Activated naive CD8-positive, alpha-beta T cell treated with anti-CD3 and anti-CD28 coated beads, Interleukin-2, amount 10 ng/mL, durations not matched to agents 7 days and 5 days (primary cell): ENCODE data around the gene NIN. TPM values are rescaled to one million over a fixed set of nuclear protein-coding genes. Genes with fewer than 3 reads are reported as not detected.
"Not testable (repeated sequence)": the region's sequence is repeated elsewhere in the genome, so short reads cannot be mapped to it uniquely, and the experiment has no call there.

Source experiments
- ATAC-seq: fragments of 150-1000 bp; cut with Tn5 transposase; one replicate; pipeline ENCODE4 v1.10.0; 2021; ENCODE audit warnings: low read depth, moderate library complexity
- POLR2A ChIA-PET: fragments of 350-600 bp; sonication (Branson Sonifier 250); formaldehyde crosslinking; loops from one replicate; lab custom pipeline; 2021; ENCODE audit warnings: antibody characterized with exemption; lab: Charles Lee
- DNase-seq: peaks from one replicate; pipeline ENCODE4 v3.0.0; 2021
- H3K27ac Mint-ChIP-seq: one replicate; pipeline ENCODE4 v1.8.0; 2022; ENCODE audit warnings: mild to moderate bottlenecking, mixed read lengths
- H3K27me3 Mint-ChIP-seq: one replicate; pipeline ENCODE4 v1.8.0; 2022; ENCODE audit warnings: mild to moderate bottlenecking, moderate library complexity, mixed read lengths
- H3K36me3 Mint-ChIP-seq: one replicate; pipeline ENCODE4 v1.8.0; 2021; ENCODE audit warnings: mild to moderate bottlenecking, mixed read lengths
- H3K4me1 Mint-ChIP-seq: one replicate; pipeline ENCODE4 v1.8.0; 2021; ENCODE audit warnings: mixed read lengths
- H3K4me3 Mint-ChIP-seq: one replicate; pipeline ENCODE4 v1.8.0; 2022; ENCODE audit warnings: mild to moderate bottlenecking, moderate library complexity, mixed read lengths
- H3K9me3 Mint-ChIP-seq: one replicate; pipeline ENCODE4 v1.8.0; 2021; ENCODE audit warnings: mixed read lengths
- total RNA-seq, 2 experiments: library from RNA; stranded (reverse); gene quantifications; one replicate each; pipeline ENCODE4 v1.2.3, GENCODE V29; 2021

The NIN gene
- total RNA-seq, 2 experiments from 2014 or later = 106 to 113 TPM

DNA sequence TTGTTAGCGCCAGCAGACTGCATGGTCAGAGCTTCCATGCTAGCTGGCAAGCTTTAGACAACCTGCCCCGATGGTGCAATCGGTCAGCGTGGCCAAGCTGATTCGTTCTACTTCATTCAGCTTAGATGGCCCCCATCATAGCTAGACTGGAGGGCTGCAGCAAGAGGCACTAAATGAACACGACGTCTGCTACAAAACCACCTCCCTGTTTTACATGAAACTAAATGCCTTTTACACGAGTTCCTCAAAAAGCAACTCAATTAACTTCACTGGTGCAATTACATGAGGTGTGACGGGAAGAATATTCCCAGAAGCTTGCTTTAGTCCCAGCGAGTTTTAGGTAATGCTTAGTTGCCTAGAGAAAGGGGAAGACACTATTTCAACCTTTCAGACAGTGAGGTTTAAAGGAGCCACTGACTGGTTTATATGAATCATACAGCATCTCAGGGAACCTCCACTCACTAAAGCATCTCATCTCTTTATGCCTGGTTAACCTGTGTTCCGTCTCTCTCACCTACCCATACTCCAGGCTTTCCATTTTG lies 8.4 kb downstream of the NIN start:
- Mint-ChIP-seq H3K27ac (peak overlapping the region; percentile 92), H3K9me3 (no peaks in the 10 kb centered on the region), H3K27me3 (no peaks in the 10 kb centered on the region), H3K36me3 (peaks cover 38% of the 10 kb centered on the region), H3K4me3 (peak overlapping the region; percentile 78), H3K4me1 (peaks cover 60% of the 10 kb centered on the region)
- DNase-seq (no peak), ATAC-seq (peak; percentile 53)
- POLR2A ChIA-PET = interaction anchor here (0.6 to 3.7 kb wide), 8 partner anchors 9 to 1236 kb away, joined by 3 to 34 read pairs (median 5); partner anchors contain the start of genes NIN and RPS29

DNA sequence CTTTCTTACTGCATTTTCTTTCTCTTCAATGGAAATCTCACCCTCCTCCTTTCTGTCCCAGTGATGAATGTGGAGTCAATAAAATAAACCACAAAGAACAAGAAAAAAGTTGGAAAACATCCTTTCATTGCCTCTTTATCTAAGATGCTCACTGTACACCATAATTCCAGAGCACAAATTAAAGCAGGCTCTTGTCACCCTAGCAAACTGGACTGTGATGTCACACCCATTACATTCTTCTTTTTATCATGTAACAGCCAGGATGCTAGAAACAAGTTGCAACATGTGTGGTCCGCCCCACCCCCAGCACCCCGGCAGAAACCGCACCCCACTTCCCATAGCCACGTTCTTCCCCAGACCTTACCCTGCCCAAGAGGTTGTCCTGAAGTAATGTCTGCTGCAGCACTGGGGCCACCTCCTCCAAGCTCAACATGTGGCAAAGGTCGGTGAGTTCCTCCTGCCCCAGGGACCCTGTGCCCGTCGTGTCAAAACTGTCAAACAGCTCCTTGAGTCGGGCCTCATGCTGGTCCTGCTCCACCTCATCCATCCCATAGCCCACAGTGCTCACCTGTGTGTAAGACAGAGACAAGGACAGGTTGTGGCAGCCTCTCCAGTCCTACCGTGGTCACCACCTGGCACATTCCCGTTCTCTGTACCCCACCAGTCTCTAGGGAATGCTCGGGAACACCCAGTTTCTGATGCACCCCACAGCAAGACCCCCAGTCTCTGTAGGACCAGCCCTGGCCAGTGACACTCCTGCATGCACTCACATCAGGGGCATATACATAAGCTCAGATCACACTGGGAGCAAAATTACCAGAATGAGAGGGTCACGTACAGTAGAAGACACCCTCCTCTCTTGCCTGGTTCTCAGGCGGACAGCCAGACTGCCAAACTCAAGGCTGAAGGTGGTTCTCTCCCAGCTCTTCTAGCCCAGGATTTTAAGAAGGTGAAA lies 9.2 kb downstream of the NIN start:
- H3K27me3 Mint-ChIP-seq = no peaks in the 10 kb centered on the region
- peaks cover 63% of the 10 kb centered on the region for H3K4me1 Mint-ChIP-seq
- peak overlapping the region; percentile 92 for H3K27ac Mint-ChIP-seq
- ATAC-seq (peak; percentile 64), DNase-seq (peak; percentile 79)
- no peaks in the 10 kb centered on the region for H3K9me3 Mint-ChIP-seq
- H3K36me3 Mint-ChIP-seq = peaks cover 35% of the 10 kb centered on the region
- peak overlapping the region; percentile 78 for H3K4me3 Mint-ChIP-seq
- POLR2A ChIA-PET = interaction anchor here (0.6 to 3.7 kb wide), 11 partner anchors 8 to 1235 kb away, joined by 3 to 34 read pairs (median 3); partner anchors contain the start of genes ATL1, MGAT2, NIN and RPL36AL

DNA sequence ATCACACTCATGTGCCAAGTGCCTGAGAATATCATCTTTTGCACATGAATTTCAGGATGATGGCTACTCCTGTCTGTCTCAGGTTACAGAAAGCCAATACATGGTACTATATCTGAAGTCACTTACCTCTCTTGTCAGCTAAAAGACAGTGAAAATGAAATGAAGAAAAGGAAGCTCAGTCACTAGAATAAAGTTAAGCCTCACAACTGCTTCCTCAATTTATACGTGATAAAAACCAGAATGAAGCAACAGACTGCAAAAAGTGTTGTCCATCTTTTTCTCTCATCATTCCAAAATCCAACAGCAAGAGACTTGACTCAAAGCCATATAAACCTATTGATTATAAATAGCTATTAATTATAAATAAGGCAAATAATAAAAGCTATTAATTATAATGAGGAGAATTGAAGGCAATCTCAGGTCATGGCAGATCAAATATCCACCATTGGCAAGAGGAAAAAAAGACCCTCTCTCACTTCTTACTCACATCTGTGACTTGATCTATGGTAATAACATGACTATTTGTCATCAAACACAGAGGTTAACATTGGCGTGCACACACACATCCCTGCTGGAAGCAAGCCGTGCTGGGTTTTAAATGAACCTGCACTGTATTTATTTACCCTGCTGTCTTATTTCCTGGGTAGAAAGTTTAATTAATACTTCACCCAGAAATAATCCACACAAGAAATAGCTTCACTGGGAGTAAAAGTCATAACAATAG lies 10.0 kb downstream of the NIN start:
- Mint-ChIP-seq H3K4me3 (peak overlapping the region; percentile 78), H3K4me1 (peaks cover 70% of the 10 kb centered on the region), H3K27me3 (no peaks in the 10 kb centered on the region), H3K9me3 (no peaks in the 10 kb centered on the region), H3K36me3 (peaks cover 36% of the 10 kb centered on the region), H3K27ac (peak overlapping the region; percentile 92)
- ATAC-seq (no peak), DNase-seq (no peak)
- POLR2A ChIA-PET = interaction anchor here (0.6 to 3.7 kb wide), 6 partner anchors 10 to 1201 kb away, joined by 3 to 34 read pairs (median 4); partner anchors contain the start of genes ATL1, MGAT2, NIN and RPL36AL

DNA sequence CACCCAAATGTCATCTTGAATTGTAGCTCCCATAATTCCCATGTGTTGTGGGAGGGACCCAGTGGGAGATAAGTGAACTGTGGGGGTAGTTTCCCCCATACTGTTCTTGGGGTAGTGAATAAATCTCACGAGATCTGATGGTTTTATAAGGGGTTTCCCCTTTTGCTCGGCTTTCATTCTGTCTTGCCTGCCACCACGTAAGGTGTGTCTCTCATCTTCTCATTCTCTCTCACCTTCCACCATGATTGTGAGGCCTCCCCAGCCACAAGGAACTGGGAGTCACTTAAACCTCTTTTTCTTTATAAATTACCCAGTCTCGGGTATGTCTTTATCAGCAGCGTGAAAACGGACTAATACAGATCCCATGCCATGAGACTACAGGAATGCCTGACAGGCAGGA lies 11.7 kb downstream of the NIN start:
- Mint-ChIP-seq H3K4me3 (peak overlapping the region; percentile 36), H3K4me1 (peaks cover 69% of the 10 kb centered on the region), H3K36me3 (peaks cover 48% of the 10 kb centered on the region), H3K27ac (peak overlapping the region; percentile 22)
- DNase-seq, ATAC-seq, H3K27me3 Mint-ChIP-seq, H3K9me3 Mint-ChIP-seq: not testable (repeated sequence)
- POLR2A ChIA-PET = interaction anchor here (1.7 kb wide), 1 partner anchor 11 kb away, joined by 4 read pairs; the partner anchor contains the start of gene NIN

DNA sequence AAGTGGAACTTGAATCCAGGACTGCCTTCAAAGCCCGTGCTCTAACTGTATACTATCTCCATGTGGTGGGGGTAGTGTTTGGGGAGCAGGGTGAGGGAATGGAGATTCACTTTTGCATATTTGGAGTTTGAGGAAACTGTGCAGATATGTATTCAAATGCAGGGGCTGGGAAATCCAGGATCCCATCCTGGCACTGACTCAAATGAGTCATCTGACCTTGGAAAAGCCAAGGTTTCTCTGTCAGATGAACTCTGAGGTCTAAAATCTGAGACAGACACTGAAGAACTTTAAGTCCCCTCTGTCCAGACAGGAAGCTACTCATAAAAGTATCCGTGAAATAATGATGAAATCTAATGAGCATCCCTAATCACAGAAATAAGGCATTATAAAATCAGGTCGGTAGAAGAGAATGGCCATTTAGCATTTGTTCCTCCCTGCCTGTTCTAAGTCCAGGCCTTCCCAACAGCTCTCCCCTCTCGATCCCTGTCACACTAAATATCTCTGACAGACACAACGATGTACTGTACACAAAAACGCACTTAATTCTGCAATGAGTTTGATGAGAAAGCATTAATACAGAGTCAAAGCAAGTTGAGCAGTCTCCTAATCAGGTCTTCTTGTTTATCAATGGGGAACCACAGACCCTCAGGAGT lies 14.4 kb downstream of the NIN start:
- DNase-seq (no peak), ATAC-seq (no peak)
- Mint-ChIP-seq H3K4me1 (peaks cover 60% of the 10 kb centered on the region), H3K4me3 (no peak overlapping the region), H3K9me3 (peaks cover 4% of the 10 kb centered on the region), H3K36me3 (peaks cover 51% of the 10 kb centered on the region), H3K27me3 (no peaks in the 10 kb centered on the region), H3K27ac (peak overlapping the region; percentile 52)
- POLR2A ChIA-PET = interaction anchor here (0.6 kb wide), 1 partner anchor 1471 kb away, joined by 3 read pairs; no protein-coding TSS in a partner anchor

DNA sequence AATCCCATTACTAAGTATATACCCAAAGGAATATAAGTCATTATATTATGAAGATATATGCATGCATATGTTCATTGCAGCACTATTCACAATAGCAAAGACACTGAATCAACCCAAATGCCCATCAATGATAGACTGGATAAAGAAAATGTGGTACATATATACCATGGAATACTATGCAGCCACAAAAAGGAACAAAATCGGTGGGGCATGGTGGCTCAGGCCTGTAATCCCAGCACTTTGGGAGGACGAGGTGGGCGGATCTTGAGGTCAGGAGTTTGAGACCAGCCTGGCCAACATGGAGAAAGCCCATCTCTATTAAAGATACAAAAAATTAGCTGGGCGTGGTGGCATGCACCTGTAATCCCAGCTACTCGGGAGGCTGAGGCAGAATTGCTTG lies 15.4 kb downstream of the NIN start:
- POLR2A ChIA-PET, H3K9me3 Mint-ChIP-seq, DNase-seq, H3K27me3 Mint-ChIP-seq, ATAC-seq, H3K27ac Mint-ChIP-seq, H3K4me3 Mint-ChIP-seq: not testable (repeated sequence)
- peaks cover 46% of the 10 kb centered on the region for H3K36me3 Mint-ChIP-seq
- peaks cover 54% of the 10 kb centered on the region for H3K4me1 Mint-ChIP-seq

DNA sequence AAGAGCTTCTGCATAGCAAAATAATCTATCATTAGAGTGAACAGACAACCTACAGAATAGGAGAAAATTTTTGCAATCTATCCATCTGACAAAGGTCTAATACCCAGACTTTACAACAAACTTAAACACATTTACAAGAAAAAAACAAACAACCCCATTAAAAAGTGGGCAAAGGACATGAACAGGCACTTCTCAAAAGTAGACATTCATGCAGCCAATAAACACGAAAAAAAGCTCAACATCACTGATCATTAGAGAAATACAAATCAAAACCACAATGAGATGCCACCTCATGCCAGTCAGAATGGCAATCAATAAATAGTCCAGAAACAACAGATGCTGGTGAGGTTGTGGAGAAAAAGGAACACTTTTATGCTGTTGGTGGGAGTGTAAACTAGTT lies 15.9 kb downstream of the NIN start:
- not testable (repeated sequence) for ATAC-seq, H3K9me3 Mint-ChIP-seq, H3K4me3 Mint-ChIP-seq, H3K27me3 Mint-ChIP-seq, DNase-seq
- peak overlapping the region; percentile 21 for H3K27ac Mint-ChIP-seq
- peaks cover 49% of the 10 kb centered on the region for H3K4me1 Mint-ChIP-seq
- POLR2A ChIA-PET = interaction anchor here (1.7 to 2.9 kb wide), 2 partner anchors 8 to 24 kb away, joined by 7 read pairs; no protein-coding TSS in a partner anchor
- peaks cover 41% of the 10 kb centered on the region for H3K36me3 Mint-ChIP-seq

DNA sequence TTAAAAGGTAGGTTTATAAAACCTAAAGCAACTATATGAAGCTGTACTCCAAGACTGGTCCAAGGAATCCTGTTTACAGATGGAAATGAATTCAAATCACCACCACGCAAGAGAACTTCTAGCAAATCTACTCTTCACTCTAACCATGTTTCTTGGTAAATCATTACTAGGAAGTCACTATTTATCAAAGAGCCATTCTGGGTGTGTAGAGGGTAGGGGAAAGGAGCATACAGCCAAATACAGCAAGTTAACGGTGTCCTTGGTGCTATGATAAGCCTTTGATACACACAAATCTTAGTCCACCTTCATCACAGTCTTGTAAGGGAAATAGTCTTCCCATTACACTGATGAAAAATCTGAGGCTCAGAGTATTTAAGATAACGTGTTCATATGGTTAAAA lies 16.8 kb downstream of the NIN start:
- no peaks in the 10 kb centered on the region for H3K27me3 Mint-ChIP-seq
- POLR2A ChIA-PET = interaction anchor here (1.2 to 2.9 kb wide), 3 partner anchors 9 to 23 kb away, joined by 4 to 7 read pairs (median 7); partner anchors contain the start of gene NIN
- peaks cover 4% of the 10 kb centered on the region for H3K9me3 Mint-ChIP-seq
- H3K36me3 Mint-ChIP-seq = peaks cover 40% of the 10 kb centered on the region
- ATAC-seq (peak; percentile 51), DNase-seq (no peak)
- peak overlapping the region; percentile 77 for H3K27ac Mint-ChIP-seq
- H3K4me3 Mint-ChIP-seq = peak overlapping the region; percentile 51
- peaks cover 43% of the 10 kb centered on the region for H3K4me1 Mint-ChIP-seq

DNA sequence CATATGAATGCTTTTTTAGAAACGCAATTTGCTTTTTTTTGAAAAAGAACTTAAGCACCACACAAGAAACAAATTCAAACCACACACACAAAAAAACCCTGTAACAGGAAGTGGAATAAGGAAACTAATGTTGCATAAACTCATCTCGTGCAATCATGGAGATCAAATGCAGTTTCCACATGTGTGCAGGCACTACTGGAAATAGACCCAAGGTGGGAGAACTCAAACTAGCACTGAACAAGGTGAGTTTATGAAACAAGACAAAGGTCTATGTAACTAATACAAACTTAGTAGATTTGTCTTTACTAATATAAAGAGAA lies 17.5 kb downstream of the NIN start:
- H3K27me3 Mint-ChIP-seq = no peaks in the 10 kb centered on the region
- ATAC-seq (peak; percentile 72), DNase-seq (no peak)
- H3K4me1 Mint-ChIP-seq = peaks cover 42% of the 10 kb centered on the region
- peaks cover 37% of the 10 kb centered on the region for H3K36me3 Mint-ChIP-seq
- H3K27ac Mint-ChIP-seq = peak overlapping the region; percentile 90
- H3K4me3 Mint-ChIP-seq = peak overlapping the region; percentile 81
- H3K9me3 Mint-ChIP-seq = peaks cover 4% of the 10 kb centered on the region
- POLR2A ChIA-PET = interaction anchor here (1.2 to 2.9 kb wide), 3 partner anchors 9 to 22 kb away, joined by 4 to 7 read pairs (median 7); partner anchors contain the start of gene NIN

DNA sequence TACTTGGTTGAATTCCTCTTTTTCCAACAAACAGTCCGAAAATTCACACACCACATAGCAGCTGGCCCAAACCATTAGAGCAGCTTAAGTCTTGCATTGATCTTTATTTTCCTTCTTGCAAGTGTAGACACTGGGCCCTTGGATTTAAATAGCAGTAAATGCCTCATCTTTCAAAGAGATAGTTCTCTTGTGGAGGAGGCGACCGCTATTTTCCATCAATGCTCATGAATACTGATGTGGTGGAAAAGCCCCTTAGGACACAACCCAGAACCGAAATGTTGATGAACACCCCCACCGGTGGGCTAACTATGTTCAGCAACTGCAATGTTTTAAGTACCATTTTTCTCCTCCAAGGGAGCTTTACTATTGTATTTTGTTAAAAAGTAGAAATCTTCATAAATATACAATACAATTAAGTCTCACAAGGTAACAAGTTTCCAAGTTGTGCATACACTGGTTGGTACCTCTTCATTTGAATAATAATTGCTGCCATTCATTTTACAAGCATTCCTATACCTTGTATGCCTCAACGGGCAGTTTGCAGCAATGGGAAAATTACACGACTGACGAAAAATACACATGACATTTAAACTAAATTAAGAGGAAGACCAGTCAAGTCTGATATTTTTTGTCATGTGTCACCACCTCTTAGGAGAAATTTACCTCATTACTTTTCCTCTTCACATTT lies 18.0 kb downstream of the NIN start:
- POLR2A ChIA-PET = interaction anchor here (1.0 to 2.9 kb wide), 4 partner anchors 10 to 22 kb away, joined by 4 to 7 read pairs (median 6); partner anchors contain the start of gene NIN
- Mint-ChIP-seq H3K27me3 (no peaks in the 10 kb centered on the region), H3K27ac (peak overlapping the region; percentile 90), H3K4me3 (peak overlapping the region; percentile 81), H3K4me1 (peaks cover 39% of the 10 kb centered on the region), H3K36me3 (peaks cover 33% of the 10 kb centered on the region), H3K9me3 (peaks cover 4% of the 10 kb centered on the region)
- no peak for DNase-seq
- ATAC-seq = peak; percentile 24

DNA sequence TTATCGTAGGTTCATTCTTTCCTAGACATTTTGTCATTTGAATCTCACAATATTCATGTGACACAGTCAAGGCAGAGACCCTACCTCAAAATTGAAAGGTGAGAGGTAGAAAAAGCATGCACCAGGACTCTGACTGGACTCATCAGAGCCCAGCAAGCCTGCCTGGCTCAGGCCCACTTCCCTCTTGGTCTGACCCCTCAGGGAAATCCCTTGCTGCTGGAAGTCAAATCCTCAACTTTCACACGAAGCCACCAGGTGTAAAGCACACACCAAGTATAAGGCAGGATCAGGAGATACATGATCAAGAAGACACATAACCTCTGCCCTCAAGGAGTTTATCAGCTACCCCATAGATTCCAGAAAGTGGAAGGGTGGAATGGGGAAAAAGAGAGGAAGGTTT lies 18.8 kb downstream of the NIN start:
- Mint-ChIP-seq H3K4me1 (peaks cover 39% of the 10 kb centered on the region), H3K27me3 (no peaks in the 10 kb centered on the region), H3K4me3 (peak overlapping the region; percentile 45), H3K27ac (peak overlapping the region; percentile 44), H3K9me3 (peaks cover 4% of the 10 kb centered on the region), H3K36me3 (peaks cover 33% of the 10 kb centered on the region)
- POLR2A ChIA-PET = interaction anchor here (1.0 to 2.9 kb wide), 3 partner anchors 19 to 28 kb away, joined by 3 to 7 read pairs (median 4); no protein-coding TSS in a partner anchor
- ATAC-seq = no peak
- no peak for DNase-seq

DNA sequence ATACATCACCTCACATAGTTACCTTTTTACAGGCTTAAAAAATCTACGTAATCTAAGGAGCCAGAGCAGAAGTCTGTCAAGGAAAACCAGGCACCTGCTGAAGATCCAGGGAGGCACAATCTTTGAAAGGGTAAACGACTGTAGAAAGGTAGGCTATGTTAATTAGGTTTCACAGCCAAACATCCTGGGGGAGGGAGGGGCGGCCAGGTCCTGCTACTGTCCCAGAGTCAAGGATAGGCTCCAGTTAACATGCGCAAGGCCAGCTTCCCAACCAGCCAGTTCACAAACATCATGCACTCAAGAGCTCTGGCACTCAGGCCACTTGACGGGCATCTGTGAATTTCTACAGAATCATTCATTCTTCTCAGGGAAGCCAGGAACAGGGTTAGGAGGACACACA lies 22.9 kb downstream of the NIN start:
- POLR2A ChIA-PET = interaction anchor here (0.7 kb wide), 1 partner anchor 16 kb away, joined by 4 read pairs; no protein-coding TSS in a partner anchor
- Mint-ChIP-seq H3K4me1 (peaks cover 17% of the 10 kb centered on the region), H3K9me3 (no peaks in the 10 kb centered on the region), H3K36me3 (peaks cover 25% of the 10 kb centered on the region), H3K4me3 (no peak overlapping the region), H3K27me3 (no peaks in the 10 kb centered on the region), H3K27ac (no peak overlapping the region)
- DNase-seq = no peak
- ATAC-seq = no peak
